SU-DHL-6 (cell line): ENCODE data around the gene TRMT10B.

Experiments used
- H2AFZ ChIP-seq: fragments of 200-600 bp; sonication (generic); 2 replicates; pipeline ENCODE4 v1.6.1; 2014; ENCODE audit warnings: low read depth, mild to moderate bottlenecking, moderate library complexity, mixed read lengths, antibody characterized with exemption, low read length; ENCODE audit not compliant: severe bottlenecking
- H3F3A ChIP-seq: fragments of 200-600 bp; shearing (Covaris generic); 2 replicates; pipeline ENCODE4 v1.6.0; 2016; ENCODE audit warnings: antibody characterized with exemption, mild to moderate bottlenecking; ENCODE audit not compliant: insufficient read depth
- H3K27ac ChIP-seq: fragments of 200-600 bp; sonication (generic); 2 replicates; pipeline ENCODE4 v1.5.1; 2016; ENCODE audit warnings: low read depth, mild to moderate bottlenecking, low read length, moderate library complexity, mixed read lengths
- H3K27me3 ChIP-seq: fragments of 200-600 bp; sonication (generic), shearing (Covaris generic); 2 replicates; pipeline ENCODE4 v1.6.0; 2014; ENCODE audit warnings: mild to moderate bottlenecking, low read length
- H3K36me3 ChIP-seq: fragments of 200-600 bp; sonication (generic); 2 replicates; pipeline ENCODE4 v1.6.1; 2014; ENCODE audit warnings: mild to moderate bottlenecking, low read length, mixed read lengths
- H3K4me2 ChIP-seq: fragments of 300-600, 200-600 bp; shearing (Covaris generic), sonication (generic); 2 replicates; pipeline ENCODE4 v1.6.0; 2014; ENCODE audit warnings: low read length, low read depth, mild to moderate bottlenecking; ENCODE audit not compliant: poor library complexity, severe bottlenecking
- H3K4me3 ChIP-seq: fragments of 200-600 bp; sonication (generic); 2 replicates; pipeline ENCODE4 v1.5.1; 2014; ENCODE audit warnings: antibody characterized with exemption, low read length, mild to moderate bottlenecking, mixed read lengths; ENCODE audit not compliant: insufficient read depth, poor library complexity, severe bottlenecking
- H3K79me2 ChIP-seq: fragments of 200-600 bp; sonication (generic); 2 replicates; pipeline ENCODE4 v1.6.1; 2014; ENCODE audit warnings: mild to moderate bottlenecking, low read length, moderate library complexity; ENCODE audit not compliant: insufficient read depth
- H3K9ac ChIP-seq: fragments of 200-600 bp; sonication (generic); 2 replicates; pipeline ENCODE4 v1.7.0; 2014; ENCODE audit warnings: mild to moderate bottlenecking, low read length
- H3K9me2 ChIP-seq: fragments of 200-600 bp; sonication (generic); replicated peaks from 2 replicates; pipeline ENCODE4 v1.6.1; 2014; ENCODE audit warnings: low read length; ENCODE audit not compliant: insufficient read depth
- H3K9me3 ChIP-seq: fragments of 200-600 bp; sonication (generic); 2 replicates; pipeline ENCODE4 v1.6.1; 2014; ENCODE audit warnings: low read length, mixed read lengths; ENCODE audit not compliant: insufficient read depth
- H4K20me1 ChIP-seq: fragments of 200-600 bp; sonication (generic); 2 replicates; pipeline ENCODE4 v1.6.1; 2014; ENCODE audit warnings: low read depth, mild to moderate bottlenecking, antibody characterized with exemption, low read length, moderate library complexity, mixed read lengths
- EZH2phosphoT487 ChIP-seq: fragments of 200-600 bp; sonication (generic), shearing (Covaris generic); conservative IDR thresholded peaks from 2 replicates; pipeline ENCODE4 v1.6.1; 2018; ENCODE audit warnings: mild to moderate bottlenecking, antibody characterized with exemption, low read length, moderate library complexity, mixed read lengths
- TF ChIP-seq, protein P1 (sequence below): fragments of 200-600 bp; sonication (generic); IDR thresholded peaks from one replicate; pipeline ENCODE4 v1.5.1; 2017; ENCODE audit warnings: antibody characterized with exemption, mild to moderate bottlenecking, low read length, moderate library complexity; ENCODE audit not compliant: insufficient read depth, poor library complexity, severe bottlenecking

The TRMT10B gene

GRCh38 chr9:37784616-37785483, 31.2 kb downstream of the TRMT10B start, which contains the start of gene EXOSC3:
EXOSC3 (minus strand) TSS chr9:37785064; CDS start chr9:37785044, 20 bp downstream.
- H3K27ac ChIP-seq = peak within 1 kb of the TSS; percentile 55
- H3K36me3 ChIP-seq = peaks cover 31% of the 10 kb centered on the region
- H3K79me2 ChIP-seq = peaks cover 36% of the 10 kb centered on the region
- peak within 1 kb of the TSS; percentile 78 for H3K9ac ChIP-seq
- H3K4me2 ChIP-seq = peak within 1 kb of the TSS; percentile 72
- TF ChIP-seq EZH2phosphoT487 = no peak
- TF ChIP-seq, protein P1, sequence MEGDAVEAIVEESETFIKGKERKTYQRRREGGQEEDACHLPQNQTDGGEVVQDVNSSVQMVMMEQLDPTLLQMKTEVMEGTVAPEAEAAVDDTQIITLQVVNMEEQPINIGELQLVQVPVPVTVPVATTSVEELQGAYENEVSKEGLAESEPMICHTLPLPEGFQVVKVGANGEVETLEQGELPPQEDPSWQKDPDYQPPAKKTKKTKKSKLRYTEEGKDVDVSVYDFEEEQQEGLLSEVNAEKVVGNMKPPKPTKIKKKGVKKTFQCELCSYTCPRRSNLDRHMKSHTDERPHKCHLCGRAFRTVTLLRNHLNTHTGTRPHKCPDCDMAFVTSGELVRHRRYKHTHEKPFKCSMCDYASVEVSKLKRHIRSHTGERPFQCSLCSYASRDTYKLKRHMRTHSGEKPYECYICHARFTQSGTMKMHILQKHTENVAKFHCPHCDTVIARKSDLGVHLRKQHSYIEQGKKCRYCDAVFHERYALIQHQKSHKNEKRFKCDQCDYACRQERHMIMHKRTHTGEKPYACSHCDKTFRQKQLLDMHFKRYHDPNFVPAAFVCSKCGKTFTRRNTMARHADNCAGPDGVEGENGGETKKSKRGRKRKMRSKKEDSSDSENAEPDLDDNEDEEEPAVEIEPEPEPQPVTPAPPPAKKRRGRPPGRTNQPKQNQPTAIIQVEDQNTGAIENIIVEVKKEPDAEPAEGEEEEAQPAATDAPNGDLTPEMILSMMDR = no peak
- peak within 1 kb of the TSS; percentile 76 for H3K4me3 ChIP-seq
- no peaks in the 10 kb centered on the region for H3K9me3 ChIP-seq
- no peaks in the 10 kb centered on the region for H3K9me2 ChIP-seq
- no peaks in the 10 kb centered on the region for H3K27me3 ChIP-seq
- H3F3A ChIP-seq = 0 out of 2 replicates have a peak, but pooled peaks cover 4% of the 10 kb centered on the region
- H4K20me1 ChIP-seq = peaks cover 7% of the 10 kb centered on the region; the same call in 1 of the 2 replicates
- H2AFZ ChIP-seq = peak within 1 kb of the TSS; percentile 83

DNA sequence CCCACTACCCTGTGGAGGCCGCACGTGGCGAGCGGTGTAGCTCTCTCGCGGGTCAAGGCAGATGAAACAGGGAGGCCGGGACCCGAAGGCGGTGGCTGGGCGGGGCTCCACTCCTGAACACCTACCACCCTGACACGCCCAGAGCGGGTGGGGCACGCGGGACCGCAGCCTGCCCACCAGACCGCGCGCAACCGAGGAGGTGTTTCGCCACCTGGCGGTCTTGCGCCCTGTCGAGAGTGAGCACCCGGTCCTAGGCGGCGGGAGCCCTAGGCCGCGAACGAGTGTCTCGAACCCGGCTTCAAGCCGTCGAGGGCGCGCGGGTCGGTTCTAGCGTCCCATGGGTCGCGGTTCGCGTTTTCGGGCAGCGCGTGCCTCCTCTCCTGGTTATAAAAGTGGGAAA, 33.5 kb downstream of the TRMT10B start:
- Histone ChIP-seq H3K9ac (no peak overlapping the region), H3K27me3 (no peaks in the 10 kb centered on the region), H3K36me3 (peaks cover 12% of the 10 kb centered on the region), H3K27ac (no peak overlapping the region), H3K9me3 (no peaks in the 10 kb centered on the region), H3K9me2 (no peaks in the 10 kb centered on the region), H2AFZ (no peak overlapping the region), H3K79me2 (peaks cover 28% of the 10 kb centered on the region), H3K4me2 (no peak overlapping the region), H3F3A (0 out of 2 replicates have a peak, but pooled peaks cover 4% of the 10 kb centered on the region), H3K4me3 (no peak overlapping the region), H4K20me1 (peaks cover 7% of the 10 kb centered on the region; the same call in 1 of the 2 replicates)
- TF ChIP-seq EZH2phosphoT487 = no peak
- TF ChIP-seq, protein P1 = no peak

DNA sequence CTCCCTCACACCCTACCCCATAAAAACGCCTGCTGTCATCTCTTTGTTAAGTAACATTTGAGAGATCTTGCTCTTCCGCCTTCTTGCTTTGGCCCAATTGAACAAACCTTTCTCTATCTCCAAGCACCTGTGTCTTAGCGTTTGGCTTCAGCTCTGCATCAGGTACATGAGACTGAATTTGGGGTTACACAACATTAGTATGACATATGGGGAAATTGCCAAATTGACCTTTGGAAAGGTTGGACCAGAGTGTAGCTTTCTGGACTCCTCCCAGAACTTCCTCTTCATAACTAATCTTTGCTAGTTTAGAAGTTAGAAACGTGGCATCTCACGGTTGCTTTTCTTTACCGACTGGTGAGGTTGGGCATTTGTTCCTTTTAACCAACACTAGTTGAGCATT, 34.7 kb downstream of the TRMT10B start:
- H3K36me3 ChIP-seq = peaks cover under 1% of the 10 kb centered on the region; the same call in 1 of the 2 replicates
- H3K9me2 ChIP-seq = no peaks in the 10 kb centered on the region
- no peak overlapping the region for H3K4me3 ChIP-seq
- no peaks in the 10 kb centered on the region for H3K27me3 ChIP-seq
- no peak overlapping the region for H3K9ac ChIP-seq
- H3K79me2 ChIP-seq = peaks cover 15% of the 10 kb centered on the region
- TF ChIP-seq, protein P1 = no peak
- no peak overlapping the region for H3K4me2 ChIP-seq
- no peaks in the 10 kb centered on the region for H4K20me1 ChIP-seq
- H3K9me3 ChIP-seq = no peaks in the 10 kb centered on the region
- H3K27ac ChIP-seq = no peak overlapping the region
- no peak overlapping the region for H2AFZ ChIP-seq
- 0 out of 2 replicates have a peak, but pooled peaks cover 4% of the 10 kb centered on the region for H3F3A ChIP-seq
